PC-3 (cell line): ENCODE measurements around the gene EMB.
"Not testable (repeated sequence)": the region's sequence is repeated elsewhere in the genome, so short reads cannot be mapped to it uniquely, and the experiment has no call there.

ENCODE experiments used
- CTCF ChIP-seq: fragments of 300-600 bp; sonication (generic); conservative IDR thresholded peaks from 2 replicates; pipeline ENCODE4 v1.5.1; 2017; ENCODE audit warnings: antibody characterized with exemption, low read depth, mild to moderate bottlenecking, low read length
- EZH2 ChIP-seq: fragments of 300-600 bp; sonication (generic); IDR thresholded peaks from one replicate; pipeline ENCODE4 v1.6.1; 2017; ENCODE audit warnings: antibody characterized with exemption, mild to moderate bottlenecking, low read length; ENCODE audit not compliant: unreplicated experiment

GRCh38 chr5:50369287-50370033 lies 71.6 kb downstream of the EMB start:
- not testable (repeated sequence) for TF ChIP-seq CTCF, EZH2
